ENCODE results near the gene DNAJA4. TPM values are rescaled to one million over a fixed set of nuclear protein-coding genes. Genes with fewer than 3 reads are reported as not detected.

DNAJA4 gene
- total RNA-seq (2014; rRNA removed; shearing (Covaris generic)) (not detected in 2 replicates), total RNA-seq (2022) (not detected in 2 replicates), Bru-seq, nascent RNA (percentile 7 among the genes with signal in this experiment), BruChase-seq, experiment 1, labeled RNA remaining after a 6-hour chase (not detected), BruChase-seq, experiment 2, labeled RNA remaining after a 2-hour chase (percentile 10 among the genes with signal in this experiment)
- long read RNA-seq, result 0 reads

- no peaks in the 10 kb centered on the region for H4K20me1 ChIP-seq (ENCODE audit: insufficient read depth, low read length)
- H3K4me1 ChIP-seq (ENCODE audit: insufficient read depth, low read length, poor library complexity, severe bottlenecking), result no peaks in the 10 kb centered on the region
- intact Hi-C loops (cut with micrococcal nuclease; ENCODE audit: unreplicated experiment), result no loop called here
- ChIA-PET POLR2A (interaction anchor here (0.6 to 1.5 kb wide), 2 partner anchors 11 to 185 kb away, joined by 3 to 4 read pairs; no protein-coding TSS in a partner anchor), CTCF (ENCODE audit: unreplicated experiment) (no interaction called here)
- no peaks in the 10 kb centered on the region for H3K36me3 ChIP-seq (ENCODE audit: insufficient read depth, low read length)
- TF ChIP-seq, protein P1, sequence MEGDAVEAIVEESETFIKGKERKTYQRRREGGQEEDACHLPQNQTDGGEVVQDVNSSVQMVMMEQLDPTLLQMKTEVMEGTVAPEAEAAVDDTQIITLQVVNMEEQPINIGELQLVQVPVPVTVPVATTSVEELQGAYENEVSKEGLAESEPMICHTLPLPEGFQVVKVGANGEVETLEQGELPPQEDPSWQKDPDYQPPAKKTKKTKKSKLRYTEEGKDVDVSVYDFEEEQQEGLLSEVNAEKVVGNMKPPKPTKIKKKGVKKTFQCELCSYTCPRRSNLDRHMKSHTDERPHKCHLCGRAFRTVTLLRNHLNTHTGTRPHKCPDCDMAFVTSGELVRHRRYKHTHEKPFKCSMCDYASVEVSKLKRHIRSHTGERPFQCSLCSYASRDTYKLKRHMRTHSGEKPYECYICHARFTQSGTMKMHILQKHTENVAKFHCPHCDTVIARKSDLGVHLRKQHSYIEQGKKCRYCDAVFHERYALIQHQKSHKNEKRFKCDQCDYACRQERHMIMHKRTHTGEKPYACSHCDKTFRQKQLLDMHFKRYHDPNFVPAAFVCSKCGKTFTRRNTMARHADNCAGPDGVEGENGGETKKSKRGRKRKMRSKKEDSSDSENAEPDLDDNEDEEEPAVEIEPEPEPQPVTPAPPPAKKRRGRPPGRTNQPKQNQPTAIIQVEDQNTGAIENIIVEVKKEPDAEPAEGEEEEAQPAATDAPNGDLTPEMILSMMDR (conservative IDR thresholded peaks at IDR 0.05; ENCODE audit: low read length), result no peak
- no TSS peak for BruUV-seq (replicated peaks)
- no peak within 1 kb of the TSS for H3K4me3 ChIP-seq (ENCODE audit: low read depth, low read length, poor library complexity, severe bottlenecking)
- H2AFZ ChIP-seq (ENCODE audit: low read length), result no peak within 1 kb of the TSS
- DNase-seq (ENCODE audit: low spot score), result no peak
- H3K9me3 ChIP-seq (ENCODE audit: low read length), result no peaks in the 10 kb centered on the region
- no peaks in the 10 kb centered on the region for H3K9me2 ChIP-seq (ENCODE audit: insufficient read depth, low read length)
- H3K4me2 ChIP-seq (ENCODE audit: low read length), result no peak within 1 kb of the TSS
- no peaks in the 10 kb centered on the region for H3K79me2 ChIP-seq (ENCODE audit: insufficient read depth, low read depth, low read length)
- H3K27ac ChIP-seq (ENCODE audit: low read depth, low read length, poor library complexity, severe bottlenecking), result no peak within 1 kb of the TSS
Measured at GRCh38 chr15:78264304-78265136, at the start of gene DNAJA4. Gene DNAJA4 (plus strand): TSS chr15:78264562. CDS start chr15:78264764, 202 bp downstream.

DNA sequence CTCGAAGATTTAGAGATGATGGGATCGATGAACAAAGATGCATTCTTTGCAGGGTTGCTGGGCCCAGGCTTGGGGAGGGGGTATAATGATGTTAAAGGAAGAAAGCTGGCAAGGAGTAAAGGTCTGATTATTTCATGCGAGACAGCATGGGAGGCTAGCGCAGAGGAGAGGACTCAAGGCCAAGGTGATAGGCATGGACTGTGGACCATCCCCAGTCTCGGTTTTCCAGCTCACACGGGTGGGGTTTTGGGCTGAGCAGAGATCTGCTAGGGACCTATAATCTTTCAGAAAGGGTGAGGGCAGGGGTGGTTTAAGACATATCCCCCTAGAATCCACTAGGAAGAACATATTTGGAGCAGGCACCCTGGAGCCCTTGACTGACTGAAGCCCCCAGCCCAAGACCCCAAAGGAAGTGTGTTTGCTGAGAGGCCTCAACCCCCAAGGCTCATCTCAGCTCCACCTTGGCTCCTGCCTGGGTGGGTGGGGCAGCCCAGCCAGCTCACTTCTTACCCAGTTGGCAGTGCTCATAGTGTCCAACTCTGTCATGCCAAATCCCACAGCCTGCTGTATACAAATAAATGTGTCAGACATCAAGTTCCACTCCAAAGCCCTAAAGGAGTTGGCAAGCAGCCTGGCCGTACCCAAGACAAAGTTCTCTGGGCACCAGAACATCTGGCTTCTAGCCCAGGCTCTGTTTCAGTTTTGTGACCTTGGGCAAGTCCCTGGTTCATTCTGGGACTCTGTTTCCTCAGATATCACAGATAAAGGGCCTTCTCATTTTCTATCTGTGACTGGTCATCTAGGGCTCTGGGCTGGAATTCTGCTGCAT is 47.9 kb upstream of the DNAJA4 start:
- ChIA-PET POLR2A (interaction anchor here (0.8 kb wide), 1 partner anchor 275 kb away, joined by 3 read pairs; no protein-coding TSS in a partner anchor), CTCF (ENCODE audit: unreplicated experiment) (no interaction called here)
- H3K36me3 ChIP-seq (ENCODE audit: insufficient read depth, low read length), result no peaks in the 10 kb centered on the region
- H3K4me3 ChIP-seq (ENCODE audit: low read depth, low read length, poor library complexity, severe bottlenecking), result no peak overlapping the region
- H3K9me2 ChIP-seq (ENCODE audit: insufficient read depth, low read length), result no peaks in the 10 kb centered on the region
- intact Hi-C loops (cut with micrococcal nuclease; ENCODE audit: unreplicated experiment), result no loop called here
- H3K27ac ChIP-seq (ENCODE audit: low read depth, low read length, poor library complexity, severe bottlenecking), result no peak overlapping the region
- H4K20me1 ChIP-seq (ENCODE audit: insufficient read depth, low read length), result no peaks in the 10 kb centered on the region
- no peak overlapping the region for H2AFZ ChIP-seq (ENCODE audit: low read length)
- DNase-seq (ENCODE audit: low spot score), result no peak
- no peak for TF ChIP-seq EZH2phosphoT487 (IDR thresholded peaks at IDR 0.05; ENCODE audit: borderline replicate concordance, low read depth, low read length)
- TF ChIP-seq, protein P1 (conservative IDR thresholded peaks at IDR 0.05; ENCODE audit: low read length), result no peak
- H3K4me1 ChIP-seq (ENCODE audit: insufficient read depth, low read length, poor library complexity, severe bottlenecking), result no peaks in the 10 kb centered on the region
- no peaks in the 10 kb centered on the region for H3K79me2 ChIP-seq (ENCODE audit: insufficient read depth, low read depth, low read length)
- H3K4me2 ChIP-seq (ENCODE audit: low read length), result no peak overlapping the region
- H3K9me3 ChIP-seq (ENCODE audit: low read length), result no peaks in the 10 kb centered on the region
- no TSS peak for BruUV-seq (replicated peaks)
